Testis (tissue), 3 donors: ENCODE measurements around the gene OTULINL. TPM values are rescaled to one million over a fixed set of nuclear protein-coding genes. Genes with fewer than 3 reads are reported as not detected.

ENCODE experiments used
- DNase-seq: peaks from one replicate; pipeline ENCODE4 v3.0.0-alpha.2; 2019
- H3K27ac ChIP-seq, 2 donors: fragments of 200-600 bp; sonication (generic); one replicate each; pipeline ENCODE4 v1.5.1; 2019
- H3K27me3 ChIP-seq: fragments of 200-600 bp; sonication (generic); one replicate; pipeline ENCODE4 v1.5.1; 2019
- H3K36me3 ChIP-seq: fragments of 200-600 bp; sonication (generic); one replicate; pipeline ENCODE4 v1.5.1; 2017; ENCODE audit warnings: low read depth; ENCODE audit errors: missing control alignments
- H3K4me1 ChIP-seq: fragments of 200-600 bp; sonication (generic); one replicate; pipeline ENCODE4 v1.5.1; 2019
- H3K4me3 ChIP-seq, 2 donors: fragments of 200-600 bp; sonication (generic); one replicate each; pipeline ENCODE4 v1.5.1; 2017 to 2019
- H3K9me3 ChIP-seq: fragments of 200-600 bp; sonication (generic); one replicate; pipeline ENCODE4 v1.5.1; 2017
- POLR2A ChIP-seq: fragments of 450-650 bp; IDR thresholded peaks from one replicate; pipeline ENCODE4 v1.6.1; 2017; ENCODE audit warnings: antibody characterized with exemption, mild to moderate bottlenecking, moderate library complexity
- WGBS, 2 donors: methylation state at CpG; one replicate each; pipeline ENCODE4 v1.1.5; 2018; 5-methylcytosine and 5-hydroxymethylcytosine counted together
- intact Hi-C: fragments of 100-400 bp; cut with DNase I; formaldehyde crosslinking; loops from one replicate; pipeline ENCODE4 v1.15.1; 2023; ENCODE audit warnings: low total_unique reads
- polyA plus RNA-seq: library from polyadenylated mRNA; stranded (reverse); fragments of 350-450 nt; fragmentation: Illumina TruSeq; extraction: RNeasy Lipid Tissue Mini Kit (QIAGEN cat#74804); gene quantifications from one replicate; pipeline ENCODE4 v1.2.3, GENCODE V29; 2014; ENCODE audit warnings: low read depth, low replicate concordance; ENCODE audit not compliant: insufficient read depth
- total RNA-seq, 2 donors: library from RNA; depleted of rRNA; stranded (reverse); fragments of >200 nt; gene quantifications; one replicate each; pipeline ENCODE4 v1.2.3, GENCODE V29; 2016
- TF ChIP-seq, protein P1 (sequence below), 3 experiments: fragments of 450-650 bp in 2 of 3; fragments of 200-600 bp in 1 of 3; sonication (generic) in 1 of 3; IDR thresholded peaks; one replicate each; pipeline ENCODE4 v1.5.1; 2016 to 2019; ENCODE audit warnings: antibody characterized with exemption in 3 of 3, mild to moderate bottlenecking in 2 of 3, moderate library complexity in 1 of 3

The OTULINL gene
- total and polyA plus RNA-seq, 3 donors from 2014 or later: 10.2 to 11.3 (median 10.5) TPM

DNA sequence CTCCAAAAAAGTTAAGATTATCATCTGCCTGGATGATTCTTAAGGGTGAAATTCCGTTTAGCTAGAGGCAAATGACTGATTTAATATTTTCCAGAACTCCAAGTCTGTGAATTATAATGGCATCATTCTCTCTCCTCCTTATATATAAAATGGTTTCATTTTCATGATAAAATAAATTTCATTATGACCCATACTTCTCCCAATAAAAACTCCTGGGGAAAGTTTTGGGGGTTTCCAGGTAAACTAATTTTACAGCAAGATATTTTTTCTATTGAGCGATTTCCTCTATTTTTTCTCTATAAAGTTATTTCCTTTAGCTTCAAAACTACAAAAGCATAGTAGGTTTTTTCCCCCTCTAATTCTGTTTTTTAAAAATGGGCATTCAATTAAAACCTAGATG, 75.3 kb downstream of the OTULINL start:
- TF ChIP-seq, protein P1, sequence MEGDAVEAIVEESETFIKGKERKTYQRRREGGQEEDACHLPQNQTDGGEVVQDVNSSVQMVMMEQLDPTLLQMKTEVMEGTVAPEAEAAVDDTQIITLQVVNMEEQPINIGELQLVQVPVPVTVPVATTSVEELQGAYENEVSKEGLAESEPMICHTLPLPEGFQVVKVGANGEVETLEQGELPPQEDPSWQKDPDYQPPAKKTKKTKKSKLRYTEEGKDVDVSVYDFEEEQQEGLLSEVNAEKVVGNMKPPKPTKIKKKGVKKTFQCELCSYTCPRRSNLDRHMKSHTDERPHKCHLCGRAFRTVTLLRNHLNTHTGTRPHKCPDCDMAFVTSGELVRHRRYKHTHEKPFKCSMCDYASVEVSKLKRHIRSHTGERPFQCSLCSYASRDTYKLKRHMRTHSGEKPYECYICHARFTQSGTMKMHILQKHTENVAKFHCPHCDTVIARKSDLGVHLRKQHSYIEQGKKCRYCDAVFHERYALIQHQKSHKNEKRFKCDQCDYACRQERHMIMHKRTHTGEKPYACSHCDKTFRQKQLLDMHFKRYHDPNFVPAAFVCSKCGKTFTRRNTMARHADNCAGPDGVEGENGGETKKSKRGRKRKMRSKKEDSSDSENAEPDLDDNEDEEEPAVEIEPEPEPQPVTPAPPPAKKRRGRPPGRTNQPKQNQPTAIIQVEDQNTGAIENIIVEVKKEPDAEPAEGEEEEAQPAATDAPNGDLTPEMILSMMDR (IDR thresholded peaks at IDR 0.05): no peak
- Histone ChIP-seq H3K9me3 (no peaks in the 10 kb centered on the region), H3K4me3 (no peak overlapping the region), H3K27ac (no peak overlapping the region), H3K27me3 (no peaks in the 10 kb centered on the region), H3K4me1 (no peaks in the 10 kb centered on the region), H3K36me3 (no peaks in the 10 kb centered on the region)
- WGBS, 2 donors: 41 to 45% methylated on average over 2 of the region's 2 CpGs
- intact Hi-C loops: no loop called here
- DNase-seq: no peak

DNA sequence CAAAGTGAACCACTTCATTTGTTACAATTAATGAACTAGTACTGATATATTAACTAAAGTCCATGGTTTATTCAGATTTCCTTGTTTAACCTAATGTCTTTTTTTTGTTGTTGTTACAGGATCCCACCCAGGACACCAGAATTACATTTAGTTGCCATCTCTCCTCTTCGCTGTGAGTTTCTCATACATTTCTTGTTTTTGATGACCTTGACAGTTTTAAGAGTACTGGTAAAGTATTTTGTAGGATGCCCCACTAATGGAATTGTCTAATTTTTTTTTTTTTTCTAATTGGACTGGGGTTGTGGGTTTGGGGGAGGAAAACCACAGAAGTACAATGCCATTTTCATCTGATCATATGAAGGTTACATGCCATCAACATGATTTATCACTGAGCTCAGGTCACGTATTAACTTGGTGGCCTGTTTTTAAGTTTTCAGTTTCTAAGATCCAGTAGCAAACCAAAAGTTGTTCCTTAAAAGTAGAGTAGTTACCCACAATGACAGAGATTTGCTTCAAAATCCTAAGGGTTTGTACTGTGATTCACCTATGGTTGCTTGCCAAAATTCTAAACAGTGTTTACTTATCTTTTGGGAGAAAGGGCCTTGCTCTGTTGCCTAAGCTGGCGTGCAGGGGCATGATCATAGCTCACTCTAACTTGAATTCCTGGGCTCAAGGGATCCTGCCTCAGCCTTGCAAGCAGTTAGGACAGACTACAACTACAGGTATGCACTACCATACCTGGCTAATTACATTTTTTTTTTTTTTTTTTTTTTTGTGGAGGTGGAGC, 78.4 kb downstream of the OTULINL start:
- H3K36me3 ChIP-seq: no peaks in the 10 kb centered on the region
- TF ChIP-seq, protein P1 (IDR thresholded peaks at IDR 0.05): no peak
- no peaks in the 10 kb centered on the region for H3K9me3 ChIP-seq
- H3K27ac ChIP-seq: no peak overlapping the region
- no peaks in the 10 kb centered on the region for H3K27me3 ChIP-seq
- no peak overlapping the region for H3K4me3 ChIP-seq
- intact Hi-C loops: no loop called here
- DNase-seq: no peak
- peaks cover 7% of the 10 kb centered on the region for H3K4me1 ChIP-seq
- WGBS, 2 donors: 75 to 96% methylated on average over 3 of the region's 3 CpGs

DNA sequence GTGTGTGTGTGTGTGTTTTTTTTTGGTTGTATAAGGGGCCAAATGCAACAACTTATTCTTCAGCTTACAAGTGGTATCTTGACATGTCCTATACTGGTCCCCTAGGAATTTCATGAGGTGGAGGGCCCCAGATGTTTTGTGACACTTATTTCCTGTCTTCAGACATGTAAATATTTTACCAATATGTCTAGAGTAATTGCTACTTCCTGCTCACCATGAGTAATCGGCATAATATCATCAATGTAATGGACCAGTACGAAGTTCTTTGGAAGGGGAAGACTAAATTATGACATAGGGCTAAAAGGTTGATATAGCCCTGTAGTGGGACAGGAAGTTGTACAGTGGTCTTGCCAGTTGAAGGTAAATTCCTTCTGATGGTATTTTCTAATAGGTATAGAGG, 79.2 kb downstream of the OTULINL start:
- DNase-seq: no peak
- Histone ChIP-seq H3K27me3 (no peaks in the 10 kb centered on the region), H3K36me3 (no peaks in the 10 kb centered on the region), H3K27ac (no peak overlapping the region), H3K9me3 (no peaks in the 10 kb centered on the region), H3K4me1 (peaks cover 13% of the 10 kb centered on the region), H3K4me3 (no peak overlapping the region)
- WGBS, 2 donors: 87 to 94% methylated on average over 2 of the region's 2 CpGs
- intact Hi-C loops: no loop called here
- TF ChIP-seq POLR2A: no peak
- TF ChIP-seq, protein P1 (IDR thresholded peaks at IDR 0.05): no peak

Other genes starting within 250 kb of the OTULINL start
- gene OTULIN, start 82.9 kb downstream of the OTULINL start, total RNA-seq: 10 to 100 TPM; 33.8 to 41.0 TPM
- gene OTULIN, start 82.9 kb downstream of the OTULINL start, polyA plus RNA-seq: 32.7 TPM